ENCODE results near the gene ERN1.
"Not testable (repeated sequence)": the region's sequence is repeated elsewhere in the genome, so short reads cannot be mapped to it uniquely, and the experiment has no call there.

The ERN1 gene

DNA sequence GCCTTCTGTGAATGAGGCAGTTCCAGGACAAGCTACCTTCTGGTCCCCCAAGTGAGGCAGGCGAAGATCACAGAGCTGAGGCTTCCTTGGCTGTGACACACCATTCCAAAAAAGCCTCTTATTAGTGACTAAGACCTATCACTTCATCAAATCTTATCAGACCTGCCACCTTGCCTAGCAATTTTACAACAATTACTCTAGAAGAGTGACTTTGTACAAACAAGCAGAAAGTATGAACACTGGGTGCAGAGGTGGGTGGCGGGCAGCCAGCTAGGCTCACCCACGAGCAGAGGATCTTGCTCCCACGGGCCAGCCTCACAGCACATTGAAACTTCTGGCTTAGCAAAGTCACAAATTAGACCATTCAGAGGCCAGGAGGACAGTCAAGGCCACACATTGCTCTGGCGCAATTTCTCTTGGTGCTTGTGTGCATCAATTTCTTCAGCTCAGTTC is 107.3 kb downstream of the ERN1 start:
- peak; percentile 66 for DNase-seq

DNA sequence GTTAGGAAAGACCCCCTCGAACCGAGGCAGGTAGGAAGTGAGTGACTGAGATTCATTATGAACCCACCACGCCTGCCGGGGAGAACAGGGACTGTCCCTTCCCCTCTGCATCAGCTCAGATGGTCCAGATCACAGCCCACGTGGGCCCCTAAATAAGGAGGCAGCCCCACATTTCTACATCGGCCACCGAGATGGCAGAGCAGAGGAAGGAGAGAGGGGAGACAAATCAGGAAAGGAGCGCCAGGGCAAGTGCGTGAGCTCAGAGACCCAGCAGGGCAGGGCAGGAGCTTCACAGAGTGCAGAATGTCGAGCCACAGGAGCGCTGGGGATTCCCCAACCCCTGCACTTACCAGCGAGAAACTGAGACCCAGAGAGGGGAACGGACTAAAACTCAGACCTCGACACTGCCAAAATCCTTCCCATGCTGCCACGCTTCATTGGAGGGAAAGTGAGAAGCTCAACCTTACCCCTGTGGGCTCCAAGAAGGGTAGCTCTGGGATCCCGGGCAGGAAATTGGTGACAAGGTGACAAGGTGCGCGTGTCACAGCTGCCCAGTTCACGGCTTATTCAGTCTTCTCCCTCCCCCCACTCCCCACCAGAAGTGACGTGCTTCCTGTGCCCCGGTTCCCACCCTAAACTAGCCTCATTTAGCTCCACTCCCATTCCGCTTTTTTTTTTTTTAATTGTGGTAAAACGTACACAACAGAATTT is 109.7 kb downstream of the ERN1 start, which contains the start of gene ICAM2:
Gene ICAM2, minus strand, starts transcription at position 578 of the 711 bp plus-strand sequence. CDS start 13,942 bp downstream, outside the sequence.
- DNase-seq = peak; percentile 98

GRCh38 chr17:64019551-64019961 is 110.4 kb downstream of the ERN1 start:
- DNase-seq = peak; percentile 50

DNA sequence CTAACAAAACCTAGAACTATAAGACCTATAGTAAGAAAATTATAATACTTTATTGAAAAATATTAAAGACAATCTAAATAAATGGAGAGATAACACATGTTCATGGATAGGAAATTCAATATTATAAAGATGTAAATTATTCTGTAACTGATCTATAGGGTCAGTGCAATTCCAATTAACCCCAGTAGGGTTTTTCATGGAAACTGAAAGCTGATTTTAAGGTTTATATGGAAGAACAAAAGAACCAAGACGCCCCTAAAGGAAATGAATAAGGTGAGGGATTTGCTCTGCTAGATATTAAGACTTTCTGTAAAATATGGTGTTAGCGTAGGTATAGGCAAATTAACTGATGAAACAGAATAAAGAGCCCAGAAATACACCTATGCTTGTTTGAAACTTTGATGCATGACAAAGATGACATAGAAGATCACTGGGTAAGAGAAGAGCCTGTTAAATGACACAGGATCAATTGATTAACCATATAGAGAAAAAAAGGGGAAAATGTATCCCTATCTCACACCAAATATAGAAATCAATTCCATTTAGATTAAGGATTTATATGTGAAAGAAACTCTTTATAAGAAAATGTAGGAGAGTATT is 112.5 kb downstream of the ERN1 start:
- DNase-seq = peak; percentile 41

DNA sequence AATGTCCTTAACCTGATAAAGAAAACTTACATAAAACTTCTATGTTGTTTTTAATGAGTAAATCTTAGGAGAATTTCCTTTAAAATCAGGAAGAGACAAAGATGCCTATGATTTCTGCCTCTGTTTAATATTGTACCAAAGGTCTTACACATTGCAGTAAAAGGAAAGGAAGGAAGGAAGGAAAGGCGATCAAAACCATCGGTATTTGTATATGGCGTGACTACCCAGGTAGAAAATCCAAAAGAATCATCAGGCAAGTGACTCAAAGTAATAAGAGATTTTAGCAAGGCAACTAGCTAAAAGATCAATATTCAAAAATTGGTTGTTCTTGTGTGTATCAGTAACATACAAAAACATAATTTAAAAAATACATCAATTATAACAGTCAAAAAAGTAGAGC is 113.0 kb downstream of the ERN1 start:
- no peak for DNase-seq

GRCh38 chr17:64016231-64016784 is 113.6 kb downstream of the ERN1 start:
- peak; percentile 69 for DNase-seq

DNA sequence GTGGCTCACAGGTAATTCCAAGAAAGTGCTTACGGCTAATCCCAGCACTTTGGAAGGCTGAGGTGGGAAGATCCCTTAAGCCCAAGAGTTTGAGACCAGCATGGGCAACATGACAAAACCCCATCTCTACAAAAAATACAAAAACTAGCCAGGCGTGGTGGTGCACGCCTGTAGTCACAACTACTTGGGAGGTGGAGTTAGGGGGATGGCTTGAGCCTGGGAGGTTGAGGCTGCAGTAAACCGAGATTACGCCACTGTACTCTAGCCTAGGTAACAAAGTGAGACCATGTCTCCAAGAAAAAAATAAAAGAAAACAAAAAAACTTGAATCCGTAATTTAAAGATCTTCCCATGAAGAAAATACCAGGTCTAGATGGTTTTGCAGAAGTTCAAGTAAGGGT is 114.5 kb downstream of the ERN1 start:
- DNase-seq = no peak

DNA sequence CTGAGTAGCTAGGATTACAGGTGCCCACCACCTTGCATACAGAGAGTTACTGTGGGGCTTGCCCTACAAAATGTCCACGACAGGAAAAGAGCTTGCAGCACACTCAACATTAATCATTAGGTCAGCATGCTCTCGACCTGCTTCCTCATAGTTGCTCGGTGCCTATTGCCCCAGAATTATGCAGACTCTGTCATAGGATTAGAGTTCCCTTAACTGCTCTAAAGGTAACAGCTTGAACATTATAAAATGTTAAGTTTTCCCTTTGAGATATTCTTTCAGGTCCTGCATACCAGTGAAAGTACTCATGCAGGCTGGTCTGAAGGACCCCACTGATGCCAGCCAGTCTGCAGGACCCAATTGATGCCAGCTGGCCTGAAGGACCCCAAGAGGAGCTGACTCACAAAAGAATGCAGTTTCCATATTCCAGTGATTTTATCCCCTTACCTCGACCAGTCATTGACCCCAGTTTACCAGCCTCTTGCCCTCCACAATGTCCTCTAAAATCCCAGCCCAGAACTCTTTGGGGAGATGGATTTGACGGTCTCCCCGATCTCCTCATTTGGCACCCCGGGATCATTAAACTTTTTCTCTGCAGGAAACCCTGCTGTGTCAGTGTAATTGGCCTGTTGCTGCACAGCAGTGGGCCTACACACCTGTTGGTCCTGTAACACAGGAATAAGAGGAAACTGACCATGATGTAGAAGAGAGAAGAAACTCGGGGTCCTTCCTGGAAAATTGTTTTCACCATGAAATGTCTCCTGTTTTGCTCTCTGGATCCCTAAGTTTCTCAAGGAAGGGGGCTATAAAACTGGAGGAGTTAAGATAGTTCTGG is 120.2 kb downstream of the ERN1 start:
- DNase-seq = peak; percentile 46

GRCh38 chr17:64008830-64009229 is 121.1 kb downstream of the ERN1 start:
- DNase-seq = no peak

DNA sequence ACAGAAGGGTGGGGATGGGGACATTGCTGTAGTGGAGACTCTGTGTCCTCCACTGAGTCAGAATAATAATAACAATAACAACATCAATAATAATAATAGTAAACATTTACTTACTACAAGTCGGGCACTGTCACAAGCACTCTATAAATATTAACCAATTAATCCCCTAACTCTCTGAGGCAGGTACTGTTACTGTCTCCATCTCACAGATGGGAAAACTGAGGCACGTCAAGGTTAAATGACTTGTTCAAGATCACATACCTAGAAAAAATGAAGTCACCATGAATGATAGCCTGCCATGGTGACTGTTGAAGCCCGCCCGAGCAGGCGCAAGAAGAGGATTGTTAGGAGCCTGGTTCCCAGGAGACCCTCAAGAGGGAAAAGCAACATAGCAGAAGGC is 121.6 kb downstream of the ERN1 start:
- no peak for DNase-seq

GRCh38 chr17:64007838-64008282 is 122.1 kb downstream of the ERN1 start:
- DNase-seq = no peak

GRCh38 chr17:64007089-64007837 is 122.7 kb downstream of the ERN1 start:
- not testable (repeated sequence) for DNase-seq

- DNase-seq = peak; percentile 97
These were observed 123.4 kb downstream of the ERN1 start for GRCh38 chr17:64006361-64007088.

DNA sequence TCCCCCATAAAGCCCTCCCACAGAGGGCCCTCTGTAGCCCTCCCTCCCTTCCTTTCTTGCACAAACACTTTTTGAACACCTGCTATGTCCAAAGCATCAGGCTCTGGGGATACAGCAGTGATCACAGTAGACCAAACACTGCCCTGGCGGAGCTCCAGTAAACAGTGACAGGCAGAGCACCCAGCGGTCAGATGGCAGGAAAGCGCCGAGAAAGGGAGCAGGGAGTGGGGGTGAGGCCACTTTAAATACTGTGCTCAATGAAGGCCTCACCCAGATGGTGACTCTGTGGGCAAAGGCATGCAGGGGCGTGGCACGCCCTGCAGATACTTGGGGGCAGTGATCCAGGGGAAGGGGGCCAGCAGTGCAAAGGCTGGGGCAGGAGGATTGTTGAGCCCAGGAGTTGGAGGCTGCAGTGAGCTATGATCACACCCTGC is 124.2 kb downstream of the ERN1 start:
- peak; percentile 92 for DNase-seq

- DNase-seq = no peak
These were observed 124.8 kb downstream of the ERN1 start for GRCh38 chr17:64004903-64005733.

DNA sequence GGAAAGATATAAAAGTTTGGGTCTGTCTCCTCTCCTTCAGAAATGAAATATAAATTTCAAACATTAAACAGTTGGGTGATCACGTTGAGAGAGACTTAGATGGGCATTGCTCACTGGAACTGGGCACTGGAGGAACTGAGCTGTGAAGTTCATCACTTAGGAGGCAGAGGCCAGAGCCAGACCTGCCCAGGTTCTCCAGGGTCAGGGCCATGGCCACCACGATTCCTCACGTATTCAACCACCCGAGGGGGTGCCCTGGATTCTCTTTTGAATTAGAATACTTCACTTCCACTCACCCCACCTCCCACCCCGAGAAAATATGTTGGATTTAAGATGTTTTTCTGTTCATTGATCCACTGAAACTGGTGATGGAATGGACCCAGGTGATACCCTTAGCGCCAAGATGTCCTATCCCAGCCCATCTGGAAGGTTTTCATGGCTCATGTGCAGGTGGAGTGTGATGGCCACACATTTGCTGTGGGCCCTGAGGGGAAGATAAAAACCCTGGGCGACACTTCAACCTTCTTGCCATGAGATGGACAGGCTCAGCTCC is 125.7 kb downstream of the ERN1 start:
- DNase-seq = no peak

DNA sequence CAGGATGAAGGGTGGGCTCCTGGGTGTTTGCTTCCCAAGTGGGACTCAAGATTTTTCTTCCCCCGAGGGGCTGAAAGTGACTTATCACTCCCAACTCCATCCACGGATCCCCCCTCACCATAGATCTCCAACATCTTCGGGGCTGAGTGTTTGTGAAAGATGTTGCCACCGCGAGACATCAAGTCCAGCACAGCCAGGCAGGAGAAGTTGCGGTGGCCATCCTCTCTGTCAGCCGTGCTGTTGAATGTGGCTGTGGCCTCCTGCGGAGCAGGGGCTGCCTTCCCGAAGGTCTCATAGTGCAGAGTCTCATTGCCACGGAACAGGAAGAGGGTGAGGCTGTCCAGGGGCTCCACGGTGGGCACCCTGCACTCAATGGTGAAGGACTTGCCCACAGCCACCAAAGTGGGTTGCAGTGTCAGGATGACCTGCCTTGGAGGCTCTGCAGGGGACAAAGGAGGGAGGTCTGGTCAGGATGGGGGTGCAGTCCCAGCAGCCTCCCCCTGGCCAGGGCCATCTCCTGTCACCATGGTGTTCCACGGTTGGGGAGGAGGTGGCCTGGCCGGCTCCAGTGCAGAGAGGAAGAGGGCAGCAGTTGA is 126.3 kb downstream of the ERN1 start:
- no peak for DNase-seq

GRCh38 chr17:64002658-64003525 is 127.1 kb downstream of the ERN1 start:
- DNase-seq = no peak
